ENCODE measurements around the gene NOL4.

DNA sequence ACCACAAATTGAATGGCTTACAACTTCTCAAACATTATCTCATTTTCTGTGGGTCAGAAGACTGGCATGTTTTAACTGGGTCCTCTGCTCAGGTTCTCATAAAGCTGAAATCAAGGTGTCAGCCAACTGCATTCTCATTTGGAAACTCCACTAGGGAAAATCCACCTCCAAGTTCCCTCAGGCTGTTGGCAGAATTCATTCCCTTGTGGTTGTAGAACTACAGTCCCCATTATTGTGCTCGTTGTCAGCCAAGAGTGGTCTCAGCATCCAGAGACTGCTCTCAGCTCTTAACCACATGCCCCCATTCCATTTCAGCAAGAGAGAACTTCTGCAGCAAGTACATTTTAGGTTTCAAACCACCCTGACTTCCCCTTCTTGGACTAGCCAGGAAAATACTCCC, 12.2 kb downstream of the NOL4 start:
- no peak for TF ChIP-seq CTCF (conservative IDR thresholded peaks at IDR 0.05)
- TF ChIP-seq ZFX (IDR thresholded peaks at IDR 0.05) = no peak
